Measurements from ENCODE around the gene FARS2. TPM values are rescaled to one million over a fixed set of nuclear protein-coding genes. Genes with fewer than 3 reads are reported as not detected.

Gene FARS2
- total RNA-seq, 5 donors from 2014 or later (not counting 1 experiment from before 2014, with no cell fraction given): 17.9 to 24.2 (median 20.3) TPM

GRCh38 chr6:5583528-5583927 lies 322.2 kb downstream of the FARS2 start:
- no peaks in the 10 kb centered on the region for H3K9me3 ChIP-seq
- Mint-ChIP-seq H3K9me3 (peaks cover 6 to 15% (median 8%) of the 10 kb centered on the region in 3 donors), H3K4me1 (peaks cover 12 to 25% (median 15%) of the 10 kb centered on the region in 3 donors), H3K36me3 (peaks cover 20% of the 10 kb centered on the region), H3K27ac (no peak overlapping the region), H3K27me3 (no peaks in the 10 kb centered on the region), H3K4me3 (no peak overlapping the region)
- H3K4me3 ChIP-seq (ENCODE audit: control insufficient read depth in 1 of 2, extremely low read depth in 1 of 2, low read length in 1 of 2): no peak overlapping the region
- no peaks in the 10 kb centered on the region for H3K36me3 ChIP-seq (ENCODE audit: control insufficient read depth in 2 of 2, extremely low read depth in 1 of 2, insufficient read depth in 1 of 2, low read length in 1 of 2)
- no peak overlapping the region for H3K27ac ChIP-seq (ENCODE audit: low read length)
- ATAC-seq (replicated peaks in 1 of 4) (no peak), DNase-seq (no peak)
- whole genome bisulfite sequencing (ENCODE audit: insufficient coverage): 100% methylated on average over 2 of the region's 3 CpGs
- ChIA-PET CTCF (no interaction called here), POLR2A (interaction anchor here in 1 of 2 donors (0.6 kb wide), 1 partner anchor 730 kb away, joined by 3 read pairs; no protein-coding TSS in a partner anchor)
- peaks cover 9 to 11% of the 10 kb centered on the region in 2 experiments for H3K4me1 ChIP-seq (ENCODE audit: control insufficient read depth in 1 of 2, extremely low read depth in 1 of 2, insufficient read depth in 2 of 2, low read length in 2 of 2)
- no peaks in the 10 kb centered on the region for H3K27me3 ChIP-seq (replicated peaks in 1 of 2; ENCODE audit: control insufficient read depth in 2 of 2, extremely low read depth in 1 of 2, insufficient read depth in 2 of 2, low read length in 1 of 2)

DNA sequence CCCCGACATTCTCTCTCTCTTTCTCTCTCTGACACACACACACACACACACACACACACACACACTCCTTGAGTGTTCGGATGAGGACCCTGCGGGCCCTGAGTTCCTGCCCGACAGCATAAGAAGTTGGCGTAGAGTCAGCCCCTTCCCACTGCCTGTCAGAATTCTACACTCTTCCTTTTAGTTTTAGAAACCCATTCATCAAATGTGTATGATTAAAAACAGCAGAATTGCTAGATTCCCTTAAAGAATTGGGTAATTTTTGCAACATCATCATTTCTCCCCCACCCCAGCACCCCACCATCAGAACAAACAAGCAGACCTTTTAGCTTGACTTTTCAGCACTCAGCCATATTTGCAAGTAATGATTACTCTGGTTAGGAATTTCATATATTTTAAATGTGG lies 322.8 kb downstream of the FARS2 start:
- H3K4me3 Mint-ChIP-seq: no peak overlapping the region
- H3K27me3 ChIP-seq (replicated peaks in 1 of 2; ENCODE audit: control insufficient read depth in 2 of 2, extremely low read depth in 1 of 2, insufficient read depth in 2 of 2, low read length in 1 of 2): no peaks in the 10 kb centered on the region
- no peaks in the 10 kb centered on the region for H3K27me3 Mint-ChIP-seq
- H3K4me1 Mint-ChIP-seq: peaks cover 12 to 25% (median 15%) of the 10 kb centered on the region in 3 donors
- WGBS (ENCODE audit: insufficient coverage): no CpG with 5 or more reads among the region's 5 CpGs
- no peak for DNase-seq
- no peaks in the 10 kb centered on the region for H3K36me3 ChIP-seq (ENCODE audit: control insufficient read depth in 2 of 2, extremely low read depth in 1 of 2, insufficient read depth in 1 of 2, low read length in 1 of 2)
- H3K4me3 ChIP-seq (ENCODE audit: control insufficient read depth in 1 of 2, extremely low read depth in 1 of 2, low read length in 1 of 2): no peak overlapping the region
- H3K9me3 ChIP-seq: no peaks in the 10 kb centered on the region
- peaks cover 6 to 15% (median 8%) of the 10 kb centered on the region in 3 donors for H3K9me3 Mint-ChIP-seq
- ATAC-seq (replicated peaks in 1 of 4): no peak
- peaks cover 9 to 11% of the 10 kb centered on the region in 2 experiments for H3K4me1 ChIP-seq (ENCODE audit: control insufficient read depth in 1 of 2, extremely low read depth in 1 of 2, insufficient read depth in 2 of 2, low read length in 2 of 2)
- peaks cover 16% of the 10 kb centered on the region for H3K36me3 Mint-ChIP-seq
- ChIA-PET CTCF (no interaction called here), POLR2A (interaction anchor here in 1 of 2 donors (0.6 to 0.7 kb wide), 2 partner anchors 19 to 730 kb away, joined by 3 read pairs; no protein-coding TSS in a partner anchor)
- no peak overlapping the region for H3K27ac Mint-ChIP-seq
- no peak overlapping the region for H3K27ac ChIP-seq (ENCODE audit: low read length)

- no peak overlapping the region for H3K27ac Mint-ChIP-seq
- ChIA-PET POLR2A (interaction anchor here in 1 of 2 donors (0.6 kb wide), 1 partner anchor 49 kb away, joined by 3 read pairs; no protein-coding TSS in a partner anchor), CTCF (interaction anchor here in 1 of 2 donors (0.6 kb wide), 1 partner anchor 784 kb away, joined by 5 read pairs; no protein-coding TSS in a partner anchor)
- no peak overlapping the region for H3K4me3 Mint-ChIP-seq
- Histone ChIP-seq H3K4me3 (ENCODE audit: control insufficient read depth in 1 of 2, extremely low read depth in 1 of 2, low read length in 1 of 2) (no peak overlapping the region), H3K4me1 (ENCODE audit: control insufficient read depth in 1 of 2, extremely low read depth in 1 of 2, insufficient read depth in 2 of 2, low read length in 2 of 2) (no peaks in the 10 kb centered on the region), H3K9me3 (no peaks in the 10 kb centered on the region), H3K27me3 (replicated peaks in 1 of 2; ENCODE audit: control insufficient read depth in 2 of 2, extremely low read depth in 1 of 2, insufficient read depth in 2 of 2, low read length in 1 of 2) (no peaks in the 10 kb centered on the region), H3K36me3 (ENCODE audit: control insufficient read depth in 2 of 2, extremely low read depth in 1 of 2, insufficient read depth in 1 of 2, low read length in 1 of 2) (no peaks in the 10 kb centered on the region), H3K27ac (ENCODE audit: low read length) (no peak overlapping the region)
- peaks cover 0 to 8% (median 0%) of the 10 kb centered on the region in 3 donors for H3K4me1 Mint-ChIP-seq
- peaks cover 6 to 15% (median 8%) of the 10 kb centered on the region in 3 donors for H3K9me3 Mint-ChIP-seq
- ATAC-seq (replicated peaks in 1 of 4) (no peak), DNase-seq (no peak)
- H3K36me3 Mint-ChIP-seq: peaks cover 22% of the 10 kb centered on the region
- WGBS (ENCODE audit: insufficient coverage): no CpG with 5 or more reads among the region's 3 CpGs
- H3K27me3 Mint-ChIP-seq: no peaks in the 10 kb centered on the region
These were observed 326.3 kb downstream of the FARS2 start for GRCh38 chr6:5587648-5588047.

DNA sequence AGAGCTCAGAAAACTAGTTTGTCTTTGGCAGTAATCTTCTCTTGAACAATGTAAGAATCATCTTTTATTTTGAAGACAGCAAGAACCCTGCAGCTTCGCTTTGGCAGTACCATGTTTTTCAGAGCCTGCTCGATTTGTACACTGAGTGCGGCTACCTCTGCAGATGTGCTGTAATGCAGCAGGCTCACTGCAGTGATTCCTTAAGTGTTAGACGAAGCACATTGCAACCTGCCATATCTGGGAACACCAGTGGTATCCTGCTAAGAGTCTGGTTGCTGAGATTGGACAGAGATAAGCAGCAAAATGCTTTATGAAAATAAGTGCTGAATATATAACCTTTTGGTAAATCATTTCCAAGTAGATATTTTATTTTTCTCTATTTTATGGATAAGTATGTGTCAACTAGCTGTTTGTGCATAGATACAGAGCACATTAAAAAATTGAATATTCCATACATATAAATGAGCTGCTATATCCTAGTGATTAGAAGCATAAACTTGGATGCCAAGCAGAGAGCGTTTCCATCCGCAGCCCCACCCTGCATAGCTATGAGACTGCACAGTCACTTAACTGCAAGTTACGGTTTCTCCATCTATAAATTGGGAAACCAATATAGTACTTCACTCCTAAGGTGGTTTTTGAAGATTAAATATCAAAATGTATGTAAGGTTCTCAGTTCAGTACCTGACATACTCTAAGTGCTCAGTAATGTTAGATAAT lies 328.3 kb downstream of the FARS2 start:
- H3K9me3 Mint-ChIP-seq: peaks cover 6 to 15% (median 8%) of the 10 kb centered on the region in 3 donors
- H3K4me3 Mint-ChIP-seq: no peak overlapping the region

GRCh38 chr6:5590187-5590586 lies 328.9 kb downstream of the FARS2 start:
- no peaks in the 10 kb centered on the region for H3K36me3 ChIP-seq (ENCODE audit: control insufficient read depth in 2 of 2, extremely low read depth in 1 of 2, insufficient read depth in 1 of 2, low read length in 1 of 2)
- H3K4me3 ChIP-seq (ENCODE audit: control insufficient read depth in 1 of 2, extremely low read depth in 1 of 2, low read length in 1 of 2): no peak overlapping the region
- Mint-ChIP-seq H3K27me3 (no peaks in the 10 kb centered on the region), H3K4me3 (no peak overlapping the region), H3K4me1 (no peaks in the 10 kb centered on the region), H3K36me3 (peaks cover 26% of the 10 kb centered on the region), H3K9me3 (peaks cover 6 to 15% (median 8%) of the 10 kb centered on the region in 3 donors), H3K27ac (no peak overlapping the region)
- no peaks in the 10 kb centered on the region for H3K27me3 ChIP-seq (replicated peaks in 1 of 2; ENCODE audit: control insufficient read depth in 2 of 2, extremely low read depth in 1 of 2, insufficient read depth in 2 of 2, low read length in 1 of 2)
- DNase-seq: no peak
- WGBS (ENCODE audit: insufficient coverage): 100% methylated on average over 3 of the region's 5 CpGs
- H3K4me1 ChIP-seq (ENCODE audit: control insufficient read depth in 1 of 2, extremely low read depth in 1 of 2, insufficient read depth in 2 of 2, low read length in 2 of 2): no peaks in the 10 kb centered on the region
- no peak overlapping the region for H3K27ac ChIP-seq (ENCODE audit: low read length)
- no peak for ATAC-seq (replicated peaks in 1 of 4)
- H3K9me3 ChIP-seq: no peaks in the 10 kb centered on the region
- CTCF ChIA-PET: no interaction called here
- POLR2A ChIA-PET: no interaction called here

More for the DNA sequence above, 328.3 kb downstream of the FARS2 start:
- H3K36me3 ChIP-seq (ENCODE audit: control insufficient read depth in 2 of 2, extremely low read depth in 1 of 2, insufficient read depth in 1 of 2, low read length in 1 of 2): no peaks in the 10 kb centered on the region
- H3K36me3 Mint-ChIP-seq: peaks cover 28% of the 10 kb centered on the region
- DNase-seq (no peak), ATAC-seq (replicated peaks in 1 of 4) (no peak)
- no peak overlapping the region for H3K27ac ChIP-seq (ENCODE audit: low read length)
- H3K27me3 ChIP-seq (replicated peaks in 1 of 2; ENCODE audit: control insufficient read depth in 2 of 2, extremely low read depth in 1 of 2, insufficient read depth in 2 of 2, low read length in 1 of 2): no peaks in the 10 kb centered on the region
- no peaks in the 10 kb centered on the region for H3K4me1 ChIP-seq (ENCODE audit: control insufficient read depth in 1 of 2, extremely low read depth in 1 of 2, insufficient read depth in 2 of 2, low read length in 2 of 2)
- H3K27ac Mint-ChIP-seq: no peak overlapping the region
- ChIA-PET CTCF (no interaction called here), POLR2A (interaction anchor here in 1 of 2 donors (0.6 kb wide), 1 partner anchor 90 kb away, joined by 3 read pairs; no protein-coding TSS in a partner anchor)
- WGBS (ENCODE audit: insufficient coverage): 100% methylated on average over 4 of the region's 7 CpGs
- H3K27me3 Mint-ChIP-seq: no peaks in the 10 kb centered on the region
- H3K4me3 ChIP-seq (ENCODE audit: control insufficient read depth in 1 of 2, extremely low read depth in 1 of 2, low read length in 1 of 2): no peak overlapping the region
- H3K4me1 Mint-ChIP-seq: peaks cover 0 to under 1% (median 0%) of the 10 kb centered on the region in 3 donors
- no peaks in the 10 kb centered on the region for H3K9me3 ChIP-seq

GRCh38 chr6:5592886-5593519 lies 331.7 kb downstream of the FARS2 start:
- H3K9me3 Mint-ChIP-seq: no peaks in the 10 kb centered on the region
- peaks cover 19% of the 10 kb centered on the region for H3K36me3 Mint-ChIP-seq
- Histone ChIP-seq H3K4me3 (ENCODE audit: control insufficient read depth in 1 of 2, extremely low read depth in 1 of 2, low read length in 1 of 2) (no peak overlapping the region), H3K27ac (ENCODE audit: low read length) (no peak overlapping the region), H3K9me3 (no peaks in the 10 kb centered on the region), H3K36me3 (ENCODE audit: control insufficient read depth in 2 of 2, extremely low read depth in 1 of 2, insufficient read depth in 1 of 2, low read length in 1 of 2) (no peaks in the 10 kb centered on the region), H3K27me3 (replicated peaks in 1 of 2; ENCODE audit: control insufficient read depth in 2 of 2, extremely low read depth in 1 of 2, insufficient read depth in 2 of 2, low read length in 1 of 2) (no peaks in the 10 kb centered on the region), H3K4me1 (ENCODE audit: control insufficient read depth in 1 of 2, extremely low read depth in 1 of 2, insufficient read depth in 2 of 2, low read length in 2 of 2) (no peaks in the 10 kb centered on the region)
- H3K27me3 Mint-ChIP-seq: no peaks in the 10 kb centered on the region
- no peak overlapping the region for H3K27ac Mint-ChIP-seq
- H3K4me3 Mint-ChIP-seq: no peak overlapping the region
- CTCF ChIA-PET: no interaction called here
- WGBS (ENCODE audit: insufficient coverage): 96% methylated on average over 10 of the region's 17 CpGs
- no peak for DNase-seq
- POLR2A ChIA-PET: no interaction called here
- ATAC-seq (replicated peaks in 1 of 4): no peak
- H3K4me1 Mint-ChIP-seq: no peaks in the 10 kb centered on the region
